HG02571 (cell line): ENCODE data around the gene RIT1.
"Not testable (repeated sequence)": the region's sequence is repeated elsewhere in the genome, so short reads cannot be mapped to it uniquely, and the experiment has no call there.

Source experiments
- ATAC-seq: cut with Tn5 transposase; IDR thresholded peaks from one replicate; pipeline ENCODE4 v1.9.1; 2021; ENCODE audit warnings: mild to moderate bottlenecking, moderate library complexity; ENCODE audit not compliant: unreplicated experiment

Gene RIT1

GRCh38 chr1:155934097-155934935 lies 23.2 kb upstream of the RIT1 start, which contains the start of gene KHDC4:
Gene KHDC4 (minus strand): TSS chr1:155934413. CDS start chr1:155934373, 40 bp downstream.
- peak; percentile 94 for ATAC-seq

- ATAC-seq: no peak
Measured at GRCh38 chr1:155933591-155934096, 22.5 kb upstream of the RIT1 start.

- ATAC-seq: no peak
Measured at GRCh38 chr1:155932487-155932886, 21.3 kb upstream of the RIT1 start.

- ATAC-seq: no peak
Measured at GRCh38 chr1:155932081-155932480, 20.9 kb upstream of the RIT1 start.

- ATAC-seq: no peak
Measured at GRCh38 chr1:155931332-155932038, 20.3 kb upstream of the RIT1 start.

GRCh38 chr1:155930725-155931124 lies 19.6 kb upstream of the RIT1 start:
- not testable (repeated sequence) for ATAC-seq

GRCh38 chr1:155929057-155929456 lies 17.9 kb upstream of the RIT1 start:
- no peak for ATAC-seq

- ATAC-seq: no peak
Measured at GRCh38 chr1:155925506-155925905, 14.4 kb upstream of the RIT1 start.

GRCh38 chr1:155920717-155921116 lies 9.6 kb upstream of the RIT1 start:
- no peak for ATAC-seq

GRCh38 chr1:155919801-155920200 lies 8.7 kb upstream of the RIT1 start:
- no peak for ATAC-seq

- no peak for ATAC-seq
Measured at GRCh38 chr1:155918660-155919059, 7.5 kb upstream of the RIT1 start.

GRCh38 chr1:155913969-155914757 lies 3.0 kb upstream of the RIT1 start:
- no peak for ATAC-seq

GRCh38 chr1:155912056-155912536 lies 947 bp upstream of the RIT1 start:
- ATAC-seq: peak; percentile 15

- ATAC-seq: no peak
Measured at GRCh38 chr1:155910621-155911121, 478 bp downstream of the RIT1 start.

GRCh38 chr1:155909894-155910293 lies 1.3 kb downstream of the RIT1 start:
- no peak for ATAC-seq

- no peak for ATAC-seq
Measured at GRCh38 chr1:155904261-155904660, 6.9 kb downstream of the RIT1 start.

- ATAC-seq: no peak
Measured at GRCh38 chr1:155900161-155900560, 11.0 kb downstream of the RIT1 start.

- ATAC-seq: no peak
Measured at GRCh38 chr1:155899683-155900082, 11.5 kb downstream of the RIT1 start.

- ATAC-seq: no peak
Measured at GRCh38 chr1:155898888-155899287, 12.3 kb downstream of the RIT1 start.

- ATAC-seq: no peak
Measured at GRCh38 chr1:155897746-155898145, 13.4 kb downstream of the RIT1 start.

GRCh38 chr1:155896476-155896875 lies 14.7 kb downstream of the RIT1 start:
- ATAC-seq: not testable (repeated sequence)
